Measurements from ENCODE around the gene ABI3.
"Not testable (repeated sequence)": the region's sequence is repeated elsewhere in the genome, so short reads cannot be mapped to it uniquely, and the experiment has no call there.

DNA sequence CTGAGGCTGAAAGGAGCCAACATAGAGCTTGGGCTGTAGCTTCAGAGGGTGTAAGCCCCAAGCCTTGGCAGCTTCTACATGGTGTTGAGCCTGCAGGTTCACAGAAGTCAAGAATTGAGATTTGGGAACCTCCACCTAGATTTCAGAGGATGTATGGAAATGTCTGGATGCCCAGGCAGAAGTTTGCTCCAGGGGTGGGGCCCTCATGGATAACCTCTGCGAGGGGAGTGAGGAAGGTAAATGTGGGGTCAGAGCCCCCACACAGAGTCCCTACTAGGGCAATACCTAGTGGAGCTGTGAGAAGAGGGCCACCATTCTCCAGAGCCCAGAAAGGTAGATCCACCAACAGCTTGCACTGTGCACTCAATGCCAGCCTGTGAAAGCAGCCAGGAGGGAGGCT, 25.1 kb upstream of the ABI3 start:
- TF ChIP-seq, protein P1, sequence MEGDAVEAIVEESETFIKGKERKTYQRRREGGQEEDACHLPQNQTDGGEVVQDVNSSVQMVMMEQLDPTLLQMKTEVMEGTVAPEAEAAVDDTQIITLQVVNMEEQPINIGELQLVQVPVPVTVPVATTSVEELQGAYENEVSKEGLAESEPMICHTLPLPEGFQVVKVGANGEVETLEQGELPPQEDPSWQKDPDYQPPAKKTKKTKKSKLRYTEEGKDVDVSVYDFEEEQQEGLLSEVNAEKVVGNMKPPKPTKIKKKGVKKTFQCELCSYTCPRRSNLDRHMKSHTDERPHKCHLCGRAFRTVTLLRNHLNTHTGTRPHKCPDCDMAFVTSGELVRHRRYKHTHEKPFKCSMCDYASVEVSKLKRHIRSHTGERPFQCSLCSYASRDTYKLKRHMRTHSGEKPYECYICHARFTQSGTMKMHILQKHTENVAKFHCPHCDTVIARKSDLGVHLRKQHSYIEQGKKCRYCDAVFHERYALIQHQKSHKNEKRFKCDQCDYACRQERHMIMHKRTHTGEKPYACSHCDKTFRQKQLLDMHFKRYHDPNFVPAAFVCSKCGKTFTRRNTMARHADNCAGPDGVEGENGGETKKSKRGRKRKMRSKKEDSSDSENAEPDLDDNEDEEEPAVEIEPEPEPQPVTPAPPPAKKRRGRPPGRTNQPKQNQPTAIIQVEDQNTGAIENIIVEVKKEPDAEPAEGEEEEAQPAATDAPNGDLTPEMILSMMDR (conservative IDR thresholded peaks at IDR 0.05; ENCODE audit: low read depth, low read length), result not testable (repeated sequence)
- not testable (repeated sequence) for TF ChIP-seq EZH2phosphoT487 (IDR thresholded peaks at IDR 0.05; ENCODE audit: borderline replicate concordance, low read length); EZH2 (IDR thresholded peaks at IDR 0.05; ENCODE audit: low read length, unreplicated experiment)

Measured in PC-3 (cell line).